ENCODE results near the gene CD79B. TPM values are rescaled to one million over a fixed set of nuclear protein-coding genes. Genes with fewer than 3 reads are reported as not detected.

Gene CD79B
- total and polyA plus RNA-seq, 9 of the 15 experiments (the other 6 are each of a cell fraction or from before 2014, with no cell fraction given) = 0.15 to 0.62 (median 0.44) TPM; not detected in 2

DNA sequence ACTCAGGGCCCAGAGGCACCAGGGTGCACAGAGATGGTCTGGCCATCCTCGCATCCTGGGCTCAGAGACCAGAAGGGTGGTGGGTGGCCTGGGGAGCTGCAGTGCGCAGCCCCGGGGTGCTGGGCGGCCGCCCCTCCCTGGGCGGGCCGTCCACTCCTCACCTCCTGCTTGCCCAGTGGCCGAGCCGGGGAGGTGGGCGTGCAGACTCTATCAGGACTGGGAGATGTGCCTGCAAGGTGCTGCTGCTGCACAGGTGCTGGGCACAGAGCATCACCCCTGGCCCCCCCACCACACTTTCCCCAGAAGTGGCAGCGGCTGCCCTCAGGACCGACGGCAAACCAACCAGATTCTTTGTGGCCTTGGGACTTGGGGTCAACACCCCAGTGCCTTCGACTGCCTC, 40.7 kb upstream of the CD79B start, which contains the start of gene SCN4A (continued):
- TF ChIP-seq HDAC6 (IDR thresholded peaks at IDR 0.05; ENCODE audit: low read depth, low read length) = no peak
- no peak for TF ChIP-seq HEY1 (CRISPR knock-in tag; IDR thresholded peaks at IDR 0.05; ENCODE audit: borderline replicate concordance)
- no peak for TF ChIP-seq ZNF354B (CRISPR knock-in tag; IDR thresholded peaks at IDR 0.05)
- no peak for TF ChIP-seq ZNF644 (tag; IDR thresholded peaks at IDR 0.05; ENCODE audit: low read depth)
- TF ChIP-seq, protein P1, sequence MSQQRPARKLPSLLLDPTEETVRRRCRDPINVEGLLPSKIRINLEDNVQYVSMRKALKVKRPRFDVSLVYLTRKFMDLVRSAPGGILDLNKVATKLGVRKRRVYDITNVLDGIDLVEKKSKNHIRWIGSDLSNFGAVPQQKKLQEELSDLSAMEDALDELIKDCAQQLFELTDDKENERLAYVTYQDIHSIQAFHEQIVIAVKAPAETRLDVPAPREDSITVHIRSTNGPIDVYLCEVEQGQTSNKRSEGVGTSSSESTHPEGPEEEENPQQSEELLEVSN (IDR thresholded peaks at IDR 0.05; ENCODE audit: borderline replicate concordance in 1 of 2, extremely low read depth in 1 of 2, insufficient read depth in 1 of 2, insufficient read length in 1 of 2, low read depth in 1 of 2, low read length in 1 of 2, poor library complexity in 1 of 2, severe bottlenecking in 1 of 2) = no peak

DNA sequence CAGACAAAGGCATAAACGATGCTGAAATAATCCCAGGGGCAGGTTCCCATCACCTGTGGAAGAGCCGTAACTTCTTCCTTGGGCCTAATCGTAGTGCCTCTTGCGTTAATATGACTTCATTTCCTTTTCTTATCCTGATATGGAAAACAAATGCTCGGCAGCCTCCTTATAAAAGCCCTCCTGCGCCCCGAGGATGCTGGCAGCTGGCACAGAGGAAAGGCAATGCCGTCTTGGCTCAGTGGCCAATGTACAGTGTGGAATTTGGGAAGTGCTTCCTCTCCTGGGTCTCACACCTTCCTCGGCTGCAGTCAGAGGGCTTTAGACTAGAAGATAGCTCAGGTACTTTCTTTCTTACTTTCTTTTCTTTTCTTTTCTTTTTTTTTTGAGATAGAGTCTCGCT, 37.1 kb upstream of the CD79B start:
- ChIA-PET POLR2A (interaction anchor here (1.6 kb wide), 1 partner anchor 11 kb away, joined by 5 read pairs; no protein-coding TSS in a partner anchor), CTCF (ENCODE audit: low intra/inter-chr PET ratio) (no interaction called here)
- no peaks in the 10 kb centered on the region for H3K9me1 ChIP-seq (ENCODE audit: control insufficient read depth, insufficient read depth, low read length)
- DNase-seq (ENCODE audit: extremely low read depth in 1 of 4, low spot score in 3 of 4) = no peak
- peaks cover 2 to 40% of the 10 kb centered on the region in 2 experiments; a peak in 4 of 5 replicates for H3K27me3 ChIP-seq (ENCODE audit: control insufficient read depth in 2 of 2, insufficient read depth in 2 of 2, low read length in 2 of 2)
- no peak overlapping the region for H2AFZ ChIP-seq (ENCODE audit: low read depth, low read length)
- in situ Hi-C loops (cut with MboI) = no loop called here
- 30% methylated on average over 9 of the region's 10 CpGs for WGBS (ENCODE audit: insufficient coverage, low coverage, missing lambda C conversion rate)
- no peak for ATAC-seq
- no TSS peak for BruUV-seq (replicated peaks)
- no peak overlapping the region for H3K4me3 ChIP-seq
- no peaks in the 10 kb centered on the region for H4K20me1 ChIP-seq (replicated peaks; ENCODE audit: control insufficient read depth, insufficient read depth, low read length)
- intact Hi-C loops (cut with micrococcal nuclease) = no loop called here
- H3K4me1 ChIP-seq (replicated peaks in 1 of 2; ENCODE audit: control insufficient read depth in 2 of 2, insufficient read depth in 2 of 2, low read length in 2 of 2) = peaks cover 5 to 21% of the 10 kb centered on the region in 2 experiments; a peak in 4 of 5 replicates
- no peak for FAIRE-seq
- H3K79me2 ChIP-seq (ENCODE audit: control insufficient read depth, insufficient read depth, low read length) = no peaks in the 10 kb centered on the region
- H3K9ac ChIP-seq (ENCODE audit: insufficient read depth in 1 of 2, low read depth in 2 of 2, low read length in 2 of 2) = no peak overlapping the region
- no peaks in the 10 kb centered on the region for H3K9me3 ChIP-seq (replicated peaks; ENCODE audit: control insufficient read depth, insufficient read depth, low read depth, low read length)
- H3K27ac ChIP-seq (ENCODE audit: extremely low read depth, low read depth, low read length) = no peak overlapping the region
- H3K4me2 ChIP-seq (ENCODE audit: insufficient read depth, low read length) = no peak overlapping the region
- H3K36me3 ChIP-seq (ENCODE audit: control insufficient read depth, insufficient read depth, low read length) = no peaks in the 10 kb centered on the region
- TF ChIP-seq MEIS2 (IDR thresholded peaks at IDR 0.05; ENCODE audit: partially characterized antibody) (no peak), ZBTB8A (IDR thresholded peaks at IDR 0.05; ENCODE audit: partially characterized antibody) (no peak), ZNF174 (CRISPR knock-in tag; IDR thresholded peaks at IDR 0.05) (no peak), HIVEP1 (CRISPR knock-in tag; IDR thresholded peaks at IDR 0.05) (no peak), SRSF7 (optimal IDR thresholded peaks at IDR 0.05; ENCODE audit: low read depth, low read length) (no peak)
- TF ChIP-seq, protein P2, sequence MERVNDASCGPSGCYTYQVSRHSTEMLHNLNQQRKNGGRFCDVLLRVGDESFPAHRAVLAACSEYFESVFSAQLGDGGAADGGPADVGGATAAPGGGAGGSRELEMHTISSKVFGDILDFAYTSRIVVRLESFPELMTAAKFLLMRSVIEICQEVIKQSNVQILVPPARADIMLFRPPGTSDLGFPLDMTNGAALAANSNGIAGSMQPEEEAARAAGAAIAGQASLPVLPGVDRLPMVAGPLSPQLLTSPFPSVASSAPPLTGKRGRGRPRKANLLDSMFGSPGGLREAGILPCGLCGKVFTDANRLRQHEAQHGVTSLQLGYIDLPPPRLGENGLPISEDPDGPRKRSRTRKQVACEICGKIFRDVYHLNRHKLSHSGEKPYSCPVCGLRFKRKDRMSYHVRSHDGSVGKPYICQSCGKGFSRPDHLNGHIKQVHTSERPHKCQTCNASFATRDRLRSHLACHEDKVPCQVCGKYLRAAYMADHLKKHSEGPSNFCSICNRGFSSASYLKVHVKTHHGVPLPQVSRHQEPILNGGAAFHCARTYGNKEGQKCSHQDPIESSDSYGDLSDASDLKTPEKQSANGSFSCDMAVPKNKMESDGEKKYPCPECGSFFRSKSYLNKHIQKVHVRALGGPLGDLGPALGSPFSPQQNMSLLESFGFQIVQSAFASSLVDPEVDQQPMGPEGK (CRISPR knock-in tag; IDR thresholded peaks at IDR 0.05; ENCODE audit: borderline replicate concordance) = no peak
